GM19467 (cell line): ENCODE results near the gene LIFR.

Experiments
- ATAC-seq: cut with Tn5 transposase; IDR thresholded peaks from one replicate; pipeline ENCODE4 v1.9.1; 2021; ENCODE audit warnings: mild to moderate bottlenecking, moderate library complexity; ENCODE audit not compliant: unreplicated experiment

The LIFR gene

DNA sequence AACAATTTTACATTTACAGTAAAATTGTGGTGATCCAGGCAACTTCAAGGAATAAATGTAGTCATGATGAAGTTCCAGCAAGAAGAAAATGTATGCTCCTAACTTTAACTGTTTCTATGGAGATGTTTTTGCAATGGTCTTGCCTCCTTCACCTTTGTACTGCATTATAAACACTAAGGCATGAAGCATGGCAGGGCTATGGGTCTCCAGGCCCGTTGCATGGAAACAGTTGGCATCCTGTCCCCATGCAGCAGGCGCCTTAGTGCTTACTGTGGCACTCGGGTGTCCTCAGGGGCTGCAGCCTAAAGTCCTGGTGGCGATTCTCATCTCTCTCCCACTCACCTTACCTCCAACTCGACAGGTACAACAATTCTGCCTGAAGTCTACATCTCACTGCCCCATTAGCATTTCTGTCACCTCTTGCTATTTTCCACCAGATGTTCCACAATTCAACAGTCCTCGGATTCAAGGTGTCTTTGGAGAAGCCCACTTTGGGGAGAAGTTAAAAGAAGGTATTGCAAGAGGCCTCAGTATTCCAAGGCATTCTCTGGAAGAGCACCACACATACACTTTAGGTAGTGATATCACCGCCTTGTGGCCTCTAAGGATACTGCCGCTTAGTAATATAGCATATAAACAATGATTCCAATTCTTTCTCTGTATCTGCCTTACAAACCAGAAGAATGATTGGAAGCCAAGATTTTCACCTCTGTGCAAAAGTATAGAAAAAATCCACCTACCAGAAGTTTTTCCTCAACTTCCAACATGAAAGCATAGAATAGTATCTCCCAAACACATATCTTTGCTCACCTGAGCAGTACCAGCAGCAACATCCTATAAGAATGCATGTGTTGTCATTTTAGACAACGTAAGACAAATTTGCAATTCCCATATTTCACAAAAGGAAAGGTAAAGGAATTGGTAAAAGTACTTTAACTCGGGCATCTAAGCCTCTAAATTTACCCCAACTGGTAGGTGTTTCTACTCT, 5.1 kb downstream of the LIFR start:
- no peak for ATAC-seq

DNA sequence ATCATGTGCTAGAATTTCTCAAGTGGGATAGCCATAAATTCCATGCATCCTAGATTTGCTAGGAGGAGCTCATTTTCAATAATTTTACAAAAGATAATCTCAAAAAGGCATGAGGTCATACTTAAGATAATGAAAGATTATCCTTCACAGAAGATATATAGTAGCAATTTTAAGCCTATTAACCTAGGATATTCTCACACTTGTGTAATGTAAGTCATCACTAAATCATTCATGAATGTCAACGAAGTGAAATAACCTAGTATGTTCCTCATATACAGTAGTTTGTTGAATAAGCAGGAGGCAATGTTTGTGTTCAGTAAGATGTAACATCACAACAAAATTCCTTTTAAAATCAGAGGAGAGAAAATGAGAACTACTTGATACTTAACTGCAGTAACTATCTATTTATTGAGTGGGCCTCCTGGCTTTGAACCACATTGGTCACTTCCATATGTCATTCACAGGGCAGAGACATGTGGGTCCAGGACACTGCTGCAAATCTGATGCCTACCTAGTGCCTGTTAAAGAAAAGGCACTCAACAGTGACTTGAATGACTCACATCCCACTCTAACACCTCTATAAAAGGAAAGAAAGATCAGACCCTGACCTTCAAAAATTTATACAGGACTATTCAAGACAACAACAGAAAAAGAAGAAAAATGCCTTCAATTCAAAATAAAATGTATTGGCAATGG, 8.2 kb downstream of the LIFR start:
- ATAC-seq: no peak

DNA sequence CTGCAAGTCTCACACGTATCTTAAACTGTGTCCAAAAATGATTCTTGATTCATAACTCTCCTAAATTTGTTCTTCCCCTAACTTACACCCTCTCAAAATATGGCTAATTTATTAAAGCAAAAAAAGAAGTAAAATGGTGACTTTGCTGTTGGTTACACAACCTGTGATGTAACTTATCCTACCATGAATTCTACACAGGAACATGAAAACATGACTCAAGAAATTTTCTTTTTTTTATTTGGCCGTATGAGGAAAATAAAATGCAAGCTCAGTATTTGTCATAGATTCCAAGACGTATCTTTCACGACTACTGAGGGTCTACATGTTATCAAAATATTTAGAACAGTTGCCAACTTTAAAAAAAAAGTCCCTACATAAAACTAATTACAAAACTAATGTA, 9.2 kb downstream of the LIFR start:
- no peak for ATAC-seq

DNA sequence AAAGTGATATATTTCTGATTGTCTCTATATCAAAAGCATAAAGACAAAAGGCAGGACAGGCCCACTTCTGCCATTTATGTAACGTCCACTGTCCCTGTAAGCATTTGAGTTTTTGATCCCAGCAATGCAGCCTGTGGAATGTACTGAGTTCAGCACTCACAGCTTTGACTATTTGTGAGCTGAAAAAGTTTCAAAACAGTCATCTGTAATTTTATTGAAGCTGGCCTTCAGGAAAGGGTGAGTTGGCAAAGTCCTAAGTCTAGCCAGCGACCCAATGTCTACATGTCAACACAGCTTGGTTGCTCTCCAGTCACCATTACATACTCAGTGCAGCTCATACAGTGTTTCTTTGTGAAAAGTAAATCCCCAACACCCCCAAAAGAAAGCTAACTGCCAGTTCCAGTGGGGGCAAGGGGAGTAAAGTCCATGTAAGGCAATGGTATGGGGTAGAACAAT, 9.7 kb downstream of the LIFR start:
- no peak for ATAC-seq

DNA sequence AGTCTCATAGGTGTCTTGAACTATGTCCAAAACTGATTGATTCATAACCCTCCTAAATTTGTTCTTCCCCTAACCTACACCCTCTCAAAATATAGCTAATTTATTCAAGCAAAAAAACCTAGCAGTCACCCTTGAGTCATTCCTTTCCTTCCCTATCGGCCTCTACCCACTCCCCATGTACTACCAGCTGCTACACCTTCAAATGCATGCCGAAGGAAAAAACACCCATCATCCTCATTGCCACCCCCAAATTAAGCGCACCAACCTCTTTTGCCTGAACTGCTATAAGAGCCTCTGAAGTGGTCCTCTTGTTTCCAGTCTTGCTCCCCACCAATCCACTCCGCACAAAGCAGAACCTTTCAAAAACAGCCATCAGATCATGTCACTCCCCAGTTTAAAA, 12.6 kb downstream of the LIFR start:
- no peak for ATAC-seq

DNA sequence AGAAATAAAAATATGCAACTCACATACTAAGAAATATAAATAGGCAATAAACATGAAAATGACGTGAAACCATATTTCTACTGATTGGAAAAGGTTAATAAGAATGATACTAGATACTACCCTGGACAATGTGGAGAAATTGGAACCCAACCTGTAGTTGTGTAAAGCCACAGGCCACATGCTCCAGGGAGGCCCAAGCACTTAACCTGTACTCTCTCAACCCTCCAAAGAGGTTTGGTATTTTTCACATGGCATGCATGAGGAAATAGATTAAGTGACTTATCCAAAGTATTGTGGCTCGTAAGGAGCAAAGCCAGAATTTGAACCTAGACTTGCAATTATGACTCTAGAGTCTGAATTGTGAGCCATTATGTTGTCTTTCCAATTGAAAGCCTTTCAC, 13.4 kb downstream of the LIFR start:
- ATAC-seq: no peak

DNA sequence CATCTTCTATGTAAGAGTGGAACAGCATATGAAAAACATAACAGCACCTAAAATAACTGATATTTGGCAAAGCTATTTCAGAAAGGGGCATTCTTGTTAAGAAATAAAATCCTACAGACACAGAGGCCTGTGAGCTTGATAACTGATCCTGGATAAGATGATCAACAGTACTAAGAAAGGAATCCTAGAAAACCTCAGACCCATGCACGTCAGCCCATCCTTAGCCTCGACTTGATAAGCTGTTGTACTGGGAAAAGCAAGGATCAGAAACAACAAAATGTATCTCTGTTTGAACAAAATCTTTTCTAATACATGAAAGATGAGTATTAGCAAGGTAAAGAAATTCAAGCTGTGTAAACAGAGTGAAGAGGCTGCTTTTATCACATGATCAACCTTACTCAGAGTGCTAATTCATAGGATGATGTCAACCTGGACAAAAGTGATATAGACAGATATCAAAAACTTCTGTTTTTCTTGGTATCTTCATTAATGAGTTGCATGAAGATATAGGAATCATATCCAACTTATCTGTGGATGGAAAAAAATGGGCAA, 15.2 kb downstream of the LIFR start:
- no peak for ATAC-seq

DNA sequence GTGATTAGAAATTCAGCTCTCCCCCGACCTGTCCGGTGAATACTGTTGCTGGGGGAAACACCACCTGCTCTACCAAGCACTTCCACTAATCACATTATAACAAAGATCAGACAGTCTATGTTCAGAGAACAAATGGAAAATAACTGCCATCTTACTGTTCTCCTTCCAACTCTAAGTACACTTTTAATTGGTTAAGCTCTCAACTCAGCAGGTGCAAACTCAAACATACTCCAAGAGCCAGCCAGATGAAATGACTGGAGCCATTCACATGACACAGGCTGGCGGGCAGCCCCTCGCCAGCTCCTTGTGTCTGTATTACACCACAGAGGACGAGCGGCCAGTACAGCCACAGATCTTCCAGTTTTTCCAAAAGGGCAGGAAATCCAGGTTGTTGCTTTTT, 16.1 kb downstream of the LIFR start:
- ATAC-seq: no peak

DNA sequence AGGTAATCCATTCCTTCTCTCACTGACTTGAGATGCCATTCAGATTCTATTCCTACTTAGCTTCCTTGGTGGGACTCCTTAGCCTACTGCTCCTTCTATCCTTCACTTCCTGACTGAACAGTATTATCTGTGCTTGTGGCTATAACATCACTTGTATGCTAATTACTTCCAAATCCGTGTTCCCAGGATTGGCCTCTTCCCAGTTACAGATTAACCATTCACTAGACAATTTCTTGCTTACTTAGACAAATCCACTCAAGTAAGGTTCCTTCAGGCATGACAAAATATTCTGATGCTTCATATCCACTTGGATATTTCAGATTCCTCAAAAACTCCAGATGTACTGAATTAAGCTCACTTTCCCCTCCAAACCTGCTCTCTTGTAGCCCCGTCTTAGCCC, 18.3 kb downstream of the LIFR start:
- ATAC-seq: no peak

DNA sequence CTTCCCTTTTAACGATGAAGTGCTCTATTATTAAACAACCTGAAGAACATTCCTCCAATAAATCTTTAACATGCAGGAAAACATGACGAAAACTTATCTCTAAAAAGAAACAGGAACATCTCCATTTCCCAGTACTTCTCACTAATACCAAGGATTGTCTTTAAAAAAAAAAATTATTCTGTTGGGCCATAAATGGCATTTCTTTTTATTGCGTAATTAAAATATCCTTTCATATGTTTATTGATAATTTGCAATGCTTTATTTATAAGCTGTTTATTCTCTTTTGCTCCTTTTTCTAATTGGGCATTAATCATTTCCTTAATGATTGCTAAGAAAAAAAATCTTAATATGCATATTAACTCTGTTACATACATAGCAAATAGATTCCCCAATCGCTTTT, 18.9 kb downstream of the LIFR start:
- ATAC-seq: no peak

DNA sequence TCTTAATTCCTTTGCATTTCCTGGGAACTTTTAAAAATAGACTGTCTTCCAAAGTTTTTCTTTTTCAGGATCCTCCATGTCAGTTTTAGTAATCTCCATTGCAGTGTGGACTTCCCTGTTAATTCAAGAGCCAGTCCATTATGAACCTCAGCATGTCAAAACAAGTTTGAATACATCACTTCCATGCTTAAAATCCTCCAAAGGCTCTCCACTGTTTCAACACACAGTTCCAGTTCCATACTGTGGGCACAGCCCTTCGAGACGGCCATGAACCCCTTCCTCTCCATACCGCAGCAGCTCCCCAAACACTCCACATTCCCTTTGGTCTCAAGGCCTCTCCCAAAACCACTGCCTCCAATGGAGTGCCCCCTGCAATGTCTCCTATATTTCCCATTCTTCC, 19.5 kb downstream of the LIFR start:
- no peak for ATAC-seq

DNA sequence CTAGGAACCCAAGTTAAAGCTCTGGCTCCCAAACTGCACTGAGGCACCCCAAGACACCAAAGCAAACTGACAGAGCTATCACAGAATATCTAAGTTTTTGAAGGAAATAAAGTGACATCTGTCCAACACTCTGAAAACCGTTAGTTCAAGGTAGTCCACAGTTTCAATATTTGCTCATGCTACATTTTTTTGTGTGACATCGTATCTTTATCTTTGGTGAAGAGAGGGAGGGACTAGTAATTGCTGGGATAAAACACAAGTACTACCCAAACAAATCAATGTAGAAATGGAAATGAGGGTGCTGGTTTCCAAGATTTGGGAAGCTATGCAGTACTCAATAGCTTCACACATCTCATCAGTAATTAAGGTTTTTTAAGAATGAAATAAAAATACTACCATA, 20.6 kb downstream of the LIFR start:
- ATAC-seq: no peak

DNA sequence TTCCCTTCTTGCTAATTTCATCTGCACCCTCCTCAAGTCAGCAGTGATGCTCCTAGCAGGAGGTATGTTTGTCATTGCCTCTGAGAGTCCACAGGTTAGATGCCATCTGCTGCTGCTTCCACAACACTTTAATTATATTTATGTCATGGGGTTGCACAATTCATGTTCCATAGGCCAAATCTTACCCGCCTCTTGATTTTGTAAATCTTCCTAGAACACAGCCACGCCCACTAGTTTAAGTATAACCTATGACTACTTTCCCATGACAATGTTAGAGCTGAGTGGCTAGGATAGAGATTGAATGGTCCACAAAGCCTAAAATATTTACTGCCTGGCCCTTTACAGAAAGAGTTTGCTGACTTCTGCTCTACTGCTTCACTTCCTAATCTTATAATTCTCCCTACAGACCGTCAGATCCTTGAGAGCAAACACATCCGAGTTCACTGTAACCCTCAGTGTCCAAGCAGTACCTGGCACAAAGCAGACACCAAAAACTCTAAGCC, 21.1 kb downstream of the LIFR start:
- ATAC-seq: no peak

DNA sequence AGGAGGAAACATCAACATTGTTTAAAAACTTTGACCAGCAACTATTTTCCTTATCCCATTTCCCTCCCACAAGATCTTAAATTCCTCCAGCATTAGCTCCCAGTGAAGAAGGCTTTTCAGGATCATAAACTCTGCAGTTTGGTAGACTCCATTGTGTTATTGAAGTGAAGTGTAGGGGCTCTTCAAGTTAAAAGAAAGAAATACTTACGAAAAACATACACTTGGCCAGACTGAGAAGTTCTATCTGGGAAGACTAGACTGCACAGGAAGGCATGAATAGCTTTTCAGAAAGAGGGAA, 22.3 kb downstream of the LIFR start:
- ATAC-seq: no peak

DNA sequence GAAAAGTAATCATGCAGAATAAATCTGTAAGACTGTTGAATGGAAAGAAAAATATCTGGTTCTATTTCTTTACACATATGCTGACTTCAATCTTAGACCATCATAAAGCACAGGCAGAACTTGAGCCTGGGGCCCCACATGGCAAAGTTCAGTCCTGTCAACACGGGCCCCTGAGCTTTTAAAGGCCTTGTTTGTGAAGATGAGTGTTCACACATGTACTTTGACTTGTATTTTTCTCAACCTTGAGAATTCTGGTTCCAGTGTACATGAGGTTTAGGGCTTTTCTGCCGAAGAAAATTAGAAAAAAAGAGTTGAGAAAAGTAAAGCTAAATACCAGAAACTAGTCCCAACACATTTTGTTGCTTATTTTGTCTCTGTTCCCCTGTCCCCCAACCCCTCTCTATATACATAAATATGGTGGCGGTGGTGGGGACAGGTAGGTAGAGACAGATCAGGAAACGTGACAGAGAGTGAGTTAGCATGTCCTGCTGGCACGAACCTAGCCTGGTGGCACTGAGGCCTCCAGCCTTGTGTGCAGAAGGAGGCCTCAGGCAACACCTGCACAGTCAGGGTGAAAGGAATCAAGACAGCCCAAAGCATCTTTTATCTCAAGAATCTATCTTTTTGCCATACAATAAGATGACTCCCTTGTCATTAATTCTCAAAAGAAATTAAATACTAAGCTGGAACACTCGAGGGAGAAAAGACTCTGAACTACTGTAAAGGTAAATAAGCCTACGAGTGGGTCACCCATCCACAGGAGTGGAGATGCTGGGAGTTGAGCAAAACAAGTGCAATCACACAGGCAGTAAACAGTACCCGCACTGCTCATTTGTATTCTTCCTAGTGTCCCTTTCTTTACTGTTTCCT, 22.9 kb downstream of the LIFR start:
- no peak for ATAC-seq

DNA sequence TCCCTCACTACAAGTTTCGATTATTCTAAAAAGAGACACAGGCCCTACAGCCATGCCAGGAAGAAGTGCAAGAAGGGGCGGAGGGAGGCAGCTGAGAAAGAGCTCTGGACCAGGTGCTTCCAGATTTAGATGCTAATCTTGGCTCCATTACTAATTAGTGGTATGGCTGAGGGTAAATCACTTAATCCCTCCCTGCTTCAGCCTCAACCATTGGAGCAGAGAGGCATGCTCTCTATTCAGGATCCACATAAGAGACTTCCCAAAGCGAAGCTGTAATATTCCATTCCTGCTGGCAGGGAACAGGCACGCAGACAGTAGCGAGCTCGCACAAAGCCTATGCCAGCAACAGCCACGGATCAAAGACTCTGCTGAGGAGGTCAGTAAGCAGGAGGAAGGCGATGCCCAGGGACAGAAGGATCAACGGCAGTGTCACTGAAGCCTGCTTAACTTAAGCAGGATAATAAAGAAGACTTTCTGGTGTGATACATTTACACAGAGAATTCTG, 24.2 kb downstream of the LIFR start:
- no peak for ATAC-seq

DNA sequence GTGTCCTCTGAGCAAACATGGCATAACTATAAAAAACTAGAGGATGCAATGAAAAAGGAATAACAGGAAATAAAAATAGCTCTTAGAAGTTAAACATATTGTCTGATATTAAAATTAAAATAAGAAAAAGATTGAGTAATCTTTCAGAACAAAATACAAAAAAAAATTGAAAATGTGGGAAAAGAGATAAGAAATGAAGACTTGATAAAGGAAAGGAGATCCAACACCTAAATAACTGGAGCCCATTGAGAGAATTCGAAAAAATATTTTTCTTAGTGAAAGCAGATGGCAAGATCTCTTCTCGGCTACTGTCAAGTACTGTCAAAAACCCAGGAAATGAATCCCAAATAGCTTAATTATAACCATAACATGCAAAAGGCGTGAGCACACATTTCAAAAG, 24.9 kb downstream of the LIFR start:
- ATAC-seq: no peak

DNA sequence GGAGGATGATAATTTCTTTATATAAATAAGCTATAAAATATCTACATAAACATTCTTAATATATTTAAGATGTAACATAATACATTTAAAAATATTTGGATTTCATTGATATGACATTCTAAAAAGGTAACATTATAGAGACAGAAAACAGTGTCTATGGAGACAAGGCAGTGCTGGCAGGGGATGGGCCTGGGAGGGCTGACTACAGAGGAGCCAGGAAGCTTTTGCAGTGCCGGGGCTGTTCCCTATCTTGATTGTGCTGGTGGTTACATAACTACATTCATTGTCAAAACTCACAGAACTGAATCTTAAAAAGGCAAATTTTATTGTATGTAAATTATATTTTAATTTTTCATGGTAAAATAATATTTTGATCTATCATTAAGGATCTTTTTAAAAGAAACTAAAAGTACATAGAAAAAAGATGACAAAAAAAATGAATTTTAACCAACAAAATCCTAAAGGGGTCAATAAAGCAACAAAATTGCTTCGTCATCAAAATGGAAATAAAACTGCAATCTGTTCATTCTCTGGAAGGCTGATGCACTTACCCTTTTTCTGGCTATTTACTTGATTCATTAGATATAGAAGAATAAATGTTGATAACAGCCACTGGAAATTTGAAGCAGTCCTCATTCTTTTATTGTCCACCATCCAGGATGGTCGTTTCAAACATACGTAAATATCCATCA, 26.3 kb downstream of the LIFR start:
- ATAC-seq: no peak

DNA sequence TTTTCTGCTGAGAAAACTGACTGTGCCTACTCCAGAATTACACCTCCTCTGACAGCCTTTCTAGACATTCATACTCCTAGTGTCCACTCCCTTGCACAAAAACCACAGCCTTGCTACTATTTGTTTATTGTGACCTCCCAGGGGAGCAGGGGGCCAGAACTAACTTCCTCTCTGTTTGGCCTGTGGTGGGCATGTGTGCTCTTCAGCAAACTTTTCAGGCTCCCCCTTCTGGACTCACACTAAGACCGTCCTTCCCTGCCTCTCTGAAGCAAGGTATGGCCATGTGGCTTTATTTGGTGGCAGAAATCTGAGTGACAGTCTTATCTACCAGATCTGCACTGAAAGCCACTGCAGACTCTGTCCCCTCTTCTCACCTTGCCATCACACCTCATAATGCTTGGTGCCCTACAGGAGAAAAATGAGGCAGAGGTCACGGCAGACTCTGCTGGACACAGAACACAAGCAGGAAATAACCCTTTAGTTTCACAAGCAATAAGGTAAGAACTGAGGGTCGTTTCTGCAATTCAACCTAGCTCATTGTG, 28.2 kb downstream of the LIFR start:
- no peak for ATAC-seq

DNA sequence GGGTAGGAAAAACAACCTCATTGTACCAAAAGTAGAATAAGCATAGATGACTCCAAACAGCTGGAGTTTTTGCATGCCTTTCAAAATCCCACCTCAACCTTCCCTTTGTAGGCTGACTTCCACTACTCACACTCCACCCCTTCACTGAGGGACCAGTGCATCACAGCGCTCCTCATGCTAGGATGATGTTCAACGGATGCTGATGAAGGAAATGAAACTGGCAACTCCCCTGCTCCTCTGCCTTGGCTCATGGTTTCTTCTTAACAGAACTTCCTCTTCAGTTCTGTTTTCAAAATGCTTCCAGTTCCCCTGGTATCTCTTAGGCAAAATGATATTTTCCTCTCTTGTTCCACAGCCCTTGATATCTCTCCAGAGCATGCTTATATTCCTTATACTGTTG, 29.0 kb downstream of the LIFR start:
- ATAC-seq: no peak
